HEK293 (cell line): ENCODE results near the gene GPLD1.

Experiments
- CTCF ChIA-PET: fragments of 350-600 bp; formaldehyde crosslinking; extraction: SDS; loops from one replicate; lab custom pipeline; 2021; ENCODE audit warnings: antibody characterized with exemption; lab: Yijun Ruan, JAX
- POLR2A ChIA-PET: fragments of 300-600 bp; formaldehyde crosslinking; extraction: SDS; loops from one replicate; lab custom pipeline; 2020; ENCODE audit warnings: antibody characterized with exemption, inconsistent platforms; lab: Yijun Ruan, JAX
- H3K27ac ChIP-seq: fragments of 200-500 bp; sonication (Bioruptor generic); 2 replicates; pipeline ENCODE4 v1.5.1; 2014; ENCODE audit warnings: low read depth, low read length, control low read depth, inconsistent platforms; ENCODE audit errors: extremely low read depth
- H3K36me3 ChIP-seq, 2 experiments: fragments of 200-500 bp in 1 of 2; sonication (Bioruptor generic) in 1 of 2; 1 replicate in 1 of 2; 2 replicates in 1 of 2; pipeline ENCODE4 v1.5.1; 2014 to 2017; ENCODE audit warnings: inconsistent platforms in 2 of 2, low read length in 2 of 2; ENCODE audit not compliant: control insufficient read depth in 2 of 2, insufficient read depth in 1 of 2
- H3K4me1 ChIP-seq: fragments of 200-500 bp; sonication (Bioruptor generic); 2 replicates; pipeline ENCODE4 v1.5.1; 2014; ENCODE audit warnings: mild to moderate bottlenecking, low read length, inconsistent platforms; ENCODE audit not compliant: control insufficient read depth, insufficient read depth
- H3K4me3 ChIP-seq: 2 replicates; pipeline ENCODE4 v1.5.1; 2011; ENCODE audit warnings: low read depth, mild to moderate bottlenecking, control low read depth, low read length, moderate library complexity
- H3K9me3 ChIP-seq: fragments of 200-500 bp; sonication (Bioruptor generic); 2 replicates; pipeline ENCODE4 v1.5.1; 2014; ENCODE audit warnings: low read depth, low read length, inconsistent platforms; ENCODE audit not compliant: control insufficient read depth, insufficient read depth
- AEBP2 ChIP-seq: fragments of 450-650 bp; formaldehyde crosslinking; IDR thresholded peaks from 2 replicates; pipeline ENCODE4 v1.5.1; 2016; ENCODE audit warnings: missing biosample characterization, missing genetic modification characterization, borderline replicate concordance
- GFI1B ChIP-seq: fragments of 450-650 bp; formaldehyde crosslinking; IDR thresholded peaks from 2 replicates; pipeline ENCODE4 v1.5.1; 2016; ENCODE audit warnings: missing biosample characterization, missing genetic modification characterization
- KLF1 ChIP-seq: fragments of 450-650 bp; formaldehyde crosslinking; IDR thresholded peaks from 2 replicates; pipeline ENCODE4 v1.5.1; 2016; ENCODE audit warnings: missing biosample characterization, missing genetic modification characterization
- KLF17 ChIP-seq: fragments of 450-650 bp; formaldehyde crosslinking; IDR thresholded peaks from 2 replicates; pipeline ENCODE4 v1.5.1; 2016; ENCODE audit warnings: missing biosample characterization, missing genetic modification characterization
- KLF8 ChIP-seq: fragments of 450-650 bp; formaldehyde crosslinking; IDR thresholded peaks from 2 replicates; pipeline ENCODE4 v1.5.1; 2016; ENCODE audit warnings: missing biosample characterization, missing genetic modification characterization
- OSR2 ChIP-seq: fragments of 450-650 bp; formaldehyde crosslinking; IDR thresholded peaks from 2 replicates; pipeline ENCODE4 v1.5.1; 2016; ENCODE audit warnings: missing biosample characterization, missing genetic modification characterization
- PBX3 ChIP-seq: sonication (generic); formaldehyde crosslinking; IDR thresholded peaks from 2 replicates; pipeline ENCODE4 v1.8.1; 2022; ENCODE audit warnings: mild to moderate bottlenecking, moderate library complexity, missing genetic modification reagents
- PRDM4 ChIP-seq: fragments of 450-650 bp; formaldehyde crosslinking; IDR thresholded peaks from 2 replicates; pipeline ENCODE4 v1.5.1; 2017; ENCODE audit warnings: missing biosample characterization, missing genetic modification characterization
- TRIM28 ChIP-seq: IDR thresholded peaks from 2 replicates; pipeline ENCODE4 v1.6.1; 2011; ENCODE audit warnings: low read length, control low read depth, borderline replicate concordance
- ZBTB8A ChIP-seq: fragments of 450-650 bp; formaldehyde crosslinking; IDR thresholded peaks from 2 replicates; pipeline ENCODE4 v1.5.1; 2016; ENCODE audit warnings: missing biosample characterization, missing genetic modification characterization
- ZFP37 ChIP-seq: fragments of 450-650 bp; formaldehyde crosslinking; IDR thresholded peaks from 2 replicates; pipeline ENCODE4 v1.5.1; 2016; ENCODE audit warnings: missing biosample characterization, missing genetic modification characterization
- ZFP41 ChIP-seq: fragments of 450-650 bp; formaldehyde crosslinking; IDR thresholded peaks from 2 replicates; pipeline ENCODE4 v1.5.1; 2016; ENCODE audit warnings: missing biosample characterization, missing genetic modification characterization, borderline replicate concordance
- ZNF121 ChIP-seq: fragments of 450-650 bp; formaldehyde crosslinking; IDR thresholded peaks from 2 replicates; pipeline ENCODE4 v1.5.1; 2016; ENCODE audit warnings: missing biosample characterization, missing genetic modification characterization
- ZNF223 ChIP-seq: fragments of 450-650 bp; formaldehyde crosslinking; IDR thresholded peaks from 2 replicates; pipeline ENCODE4 v1.5.1; 2016; ENCODE audit warnings: missing biosample characterization, missing genetic modification characterization
- ZNF449 ChIP-seq: fragments of 450-650 bp; formaldehyde crosslinking; IDR thresholded peaks from 2 replicates; pipeline ENCODE4 v1.5.1; 2017; ENCODE audit warnings: missing biosample characterization, mild to moderate bottlenecking, missing genetic modification characterization, moderate library complexity
- ZNF501 ChIP-seq: fragments of 450-650 bp; formaldehyde crosslinking; IDR thresholded peaks from 2 replicates; pipeline ENCODE4 v1.5.1; 2016; ENCODE audit warnings: missing biosample characterization, missing genetic modification characterization
- ZNF518A ChIP-seq: fragments of 450-650 bp; formaldehyde crosslinking; conservative IDR thresholded peaks from 2 replicates; pipeline ENCODE4 v1.5.1; 2016; ENCODE audit warnings: low read depth, missing biosample characterization, missing genetic modification characterization
- ZNF544 ChIP-seq: fragments of 450-650 bp; formaldehyde crosslinking; IDR thresholded peaks from 2 replicates; pipeline ENCODE4 v1.5.0; 2017; ENCODE audit warnings: missing biosample characterization, missing genetic modification characterization
- ZNF571 ChIP-seq: fragments of 450-650 bp; formaldehyde crosslinking; IDR thresholded peaks from 2 replicates; pipeline ENCODE4 v1.5.0; 2017; ENCODE audit warnings: missing biosample characterization, missing genetic modification characterization
- ZXDB ChIP-seq: fragments of 450-650 bp; formaldehyde crosslinking; IDR thresholded peaks from 2 replicates; pipeline ENCODE4 v1.5.1; 2016; ENCODE audit warnings: missing biosample characterization, missing genetic modification characterization

The GPLD1 gene

GRCh38 chr6:24403501-24403824 lies 85.9 kb downstream of the GPLD1 start:
- ChIA-PET POLR2A (interaction anchor here (0.6 to 1.7 kb wide), 5 partner anchors 14 to 88 kb away, joined by 4 to 8 read pairs (median 5); partner anchors contain the start of gene DCDC2), CTCF (no interaction called here)
- peaks cover 23 to 28% of the 10 kb centered on the region in 2 experiments for H3K36me3 ChIP-seq
- peak overlapping the region; percentile 80 for H3K4me3 ChIP-seq
- TF ChIP-seq PRDM4 (tag by site-specific recombination): no peak
- peak; percentile 93 for TF ChIP-seq ZNF121
- no peaks in the 10 kb centered on the region for H3K4me1 ChIP-seq
- H3K9me3 ChIP-seq: no peaks in the 10 kb centered on the region
- peak overlapping the region; percentile 78; the same call in 1 of the 2 replicates for H3K27ac ChIP-seq

- CTCF ChIA-PET: interaction anchor here (0.6 to 1.4 kb wide), 7 partner anchors 11 to 763 kb away, joined by 3 to 9 read pairs (median 3); no protein-coding TSS in a partner anchor
- Histone ChIP-seq H3K4me3 (peak within 1 kb of the TSS; percentile 80), H3K4me1 (no peaks in the 10 kb centered on the region), H3K27ac (peak within 1 kb of the TSS; percentile 78), H3K9me3 (no peaks in the 10 kb centered on the region), H3K36me3 (peaks cover 18 to 23% of the 10 kb centered on the region in 2 experiments)
- POLR2A ChIA-PET: interaction anchor here (0.6 to 1.7 kb wide), 10 partner anchors 10 to 276 kb away, joined by 3 to 8 read pairs (median 5); partner anchors contain the start of gene DCDC2
- TF ChIP-seq ZBTB8A: peak; percentile 28; the same call in 1 of the 2 replicates
- peak; percentile 58; the same call in 1 of the 2 replicates for TF ChIP-seq KLF8 (tag by site-specific recombination)
- TF ChIP-seq PBX3 (CRISPR knock-in tag): peak; percentile 97
- peak; percentile 86 for TF ChIP-seq ZNF223 (tag by site-specific recombination)
- TF ChIP-seq TRIM28: peak; percentile 41; the same call in 1 of the 2 replicates
- 0 out of 2 replicates have a peak, but pooled peaks have one; percentile 17 for TF ChIP-seq OSR2 (tag by site-specific recombination)
- TF ChIP-seq ZFP37 (tag by site-specific recombination): 0 out of 2 replicates have a peak, but pooled peaks have one; percentile 47
- peak; percentile 76 for TF ChIP-seq ZXDB
- peak; percentile 97 for TF ChIP-seq ZNF501 (tag by site-specific recombination)
- TF ChIP-seq KLF1 (tag by site-specific recombination): 0 out of 2 replicates have a peak, but pooled peaks have one; percentile 15
- no peak for TF ChIP-seq GFI1B
- TF ChIP-seq ZNF571: no peak
- TF ChIP-seq ZNF449: 0 out of 2 replicates have a peak, but pooled peaks have one; percentile 56
- peak; percentile 59 for TF ChIP-seq ZNF518A
- TF ChIP-seq ZNF544 (tag by site-specific recombination): no peak
- TF ChIP-seq ZFP41 (tag by site-specific recombination): no peak
- TF ChIP-seq AEBP2 (tag by site-specific recombination): no peak
- TF ChIP-seq KLF17 (tag by site-specific recombination): peak; percentile 54; the same call in 1 of the 2 replicates
These were observed 86.5 kb downstream of the GPLD1 start, which contains the start of gene MRS2 for GRCh38 chr6:24402697-24403500. MRS2 (plus strand) TSS chr6:24402936; CDS start chr6:24403047, 111 bp downstream.
